ENCODE results near the gene LRP3.
A peak's percentile ranks its signal among the peaks of the same experiment; 100 is the strongest.
"Not testable (repeated sequence)": the region's sequence is repeated elsewhere in the genome, so short reads cannot be mapped to it uniquely, and the experiment has no call there.

The LRP3 gene

GRCh38 chr19:33193865-33194362 lies at the start of gene LRP3:
LRP3 (plus strand) TSS chr19:33194330; CDS start chr19:33194786, 456 bp downstream.
- no peak for DNase-seq

GRCh38 chr19:33146209-33146608 lies 47.9 kb upstream of the LRP3 start:
- no peak for DNase-seq

- DNase-seq, result no peak
These were observed 46.6 kb upstream of the LRP3 start for GRCh38 chr19:33147538-33147937.

- DNase-seq, result no peak
These were observed 43.1 kb upstream of the LRP3 start for GRCh38 chr19:33150852-33151518.

- DNase-seq, result no peak
These were observed 42.0 kb upstream of the LRP3 start for GRCh38 chr19:33152176-33152575.

GRCh38 chr19:33152625-33153024 lies 41.5 kb upstream of the LRP3 start:
- not testable (repeated sequence) for DNase-seq

- DNase-seq, result not testable (repeated sequence)
These were observed 39.8 kb upstream of the LRP3 start for GRCh38 chr19:33154313-33154712.

- no peak for DNase-seq
These were observed 37.8 kb upstream of the LRP3 start for GRCh38 chr19:33156334-33156733.

- DNase-seq, result no peak
These were observed 36.2 kb upstream of the LRP3 start for GRCh38 chr19:33157906-33158305.

GRCh38 chr19:33158365-33158764 lies 35.8 kb upstream of the LRP3 start:
- DNase-seq, result no peak

- no peak for DNase-seq
These were observed 35.0 kb upstream of the LRP3 start for GRCh38 chr19:33159149-33159548.

- no peak for DNase-seq
These were observed 34.2 kb upstream of the LRP3 start for GRCh38 chr19:33159893-33160292.

- no peak for DNase-seq
These were observed 32.9 kb upstream of the LRP3 start for GRCh38 chr19:33161201-33161600.

GRCh38 chr19:33163481-33163880 lies 30.6 kb upstream of the LRP3 start:
- no peak for DNase-seq

GRCh38 chr19:33166037-33166436 lies 28.1 kb upstream of the LRP3 start:
- DNase-seq, result not testable (repeated sequence)

GRCh38 chr19:33167438-33167837 lies 26.7 kb upstream of the LRP3 start:
- no peak for DNase-seq

- no peak for DNase-seq
These were observed 25.6 kb upstream of the LRP3 start for GRCh38 chr19:33168528-33168927.

- DNase-seq, result no peak
These were observed 22.8 kb upstream of the LRP3 start for GRCh38 chr19:33171222-33171795.

GRCh38 chr19:33171916-33172359 lies 22.2 kb upstream of the LRP3 start:
- no peak for DNase-seq

GRCh38 chr19:33174186-33174585 lies 19.9 kb upstream of the LRP3 start:
- DNase-seq, result no peak

- DNase-seq, result no peak
These were observed 18.9 kb upstream of the LRP3 start for GRCh38 chr19:33175156-33175782.

GRCh38 chr19:33175886-33176669 lies 18.1 kb upstream of the LRP3 start:
- peak; percentile 34 for DNase-seq

All from activated CD4-positive, alpha-beta T cell treated with anti-CD3 and anti-CD28 coated beads, Interleukin-2, amount 50 U/mL, for 1 hour (primary cell).